HCT116 (cell line): ENCODE data around the gene SCGB3A1. TPM values are rescaled to one million over a fixed set of nuclear protein-coding genes. Genes with fewer than 3 reads are reported as not detected.

Experiments
- ATAC-seq: fragments of 200-7000 bp; cut with Tn5 transposase; 2 replicates; pipeline ENCODE4 v1.9.1; 2020; ENCODE audit warnings: mild to moderate bottlenecking, moderate library complexity
- BruUV-seq: library from RNA; stranded (reverse); fragments of 400-500 nt; replicated peaks from 2 replicates; lab custom pipeline; 2021; lab: Mats Ljungman, UMichigan
- CTCF ChIA-PET: fragments of 300-600 bp; sonication (Branson Sonifier 250); formaldehyde crosslinking; loops from one replicate; lab custom pipeline; 2021; ENCODE audit warnings: antibody characterized with exemption; lab: Charles Lee
- POLR2A ChIA-PET: fragments of 300-600, 350-600 bp; sonication (Branson Sonifier 250); formaldehyde crosslinking; loops from one replicate; lab custom pipeline; 2021; ENCODE audit warnings: antibody characterized with exemption; lab: Charles Lee
- RAD21 ChIA-PET, 2 experiments: fragments of 300-600 bp; sonication (Branson Sonifier 250); formaldehyde crosslinking; loops; one replicate each; lab custom pipeline; 2023; ENCODE audit warnings: low total read pairs in 2 of 2; ENCODE audit not compliant: uncharacterized antibody in 2 of 2, unreplicated experiment in 2 of 2, low non-redundant PET in 1 of 2; lab: Charles Lee
- DNase-seq: peaks from one replicate; pipeline ENCODE4 v3.0.0-alpha.2; 2010; ENCODE audit warnings: low read depth, low spot score
- H2AFZ ChIP-seq: fragments of 200-600 bp; shearing (Covaris generic), sonication (generic); 2 replicates; pipeline ENCODE4 v1.6.1; 2017; ENCODE audit warnings: low read depth, mixed run types, mixed read lengths, antibody characterized with exemption, low read length; ENCODE audit not compliant: poor library complexity, severe bottlenecking
- H3K27ac ChIP-seq: 2 replicates; pipeline ENCODE4 v1.5.1; 2012; ENCODE audit warnings: low read depth, low read length
- H3K27me3 ChIP-seq: fragments of 200-600 bp; sonication (generic); 2 replicates; pipeline ENCODE4 v1.6.1; 2016; ENCODE audit warnings: mixed run types, low read length, mixed read lengths; ENCODE audit not compliant: insufficient read depth
- H3K36me3 ChIP-seq, 2 experiments: fragments of 200-500 bp in 1 of 2; fragments of 200-600 bp in 1 of 2; sonication (Bioruptor generic) in 1 of 2; sonication (generic) in 1 of 2; 2 replicates each; pipeline versions ENCODE4 v1.5.1 to v1.6.1; 2014 to 2016; ENCODE audit warnings: low read length in 2 of 2, inconsistent platforms in 1 of 2, mixed read lengths in 1 of 2, mixed run types in 1 of 2; ENCODE audit not compliant: insufficient read depth in 2 of 2, control insufficient read depth in 1 of 2
- H3K4me1 ChIP-seq, 2 experiments: fragments of 200-600 bp in 1 of 2; sonication (generic) in 1 of 2; 2 replicates each; pipeline versions ENCODE4 v1.5.1 to v1.6.1; 2012 to 2017; ENCODE audit warnings: low read length in 2 of 2, inconsistent platforms in 1 of 2, mild to moderate bottlenecking in 1 of 2, mixed read lengths in 1 of 2, mixed run types in 1 of 2, moderate library complexity in 1 of 2; ENCODE audit not compliant: insufficient read depth in 2 of 2, control insufficient read depth in 1 of 2
- H3K4me2 ChIP-seq: fragments of 200-600 bp; sonication (generic); 2 replicates; pipeline ENCODE4 v1.6.1; 2017; ENCODE audit warnings: mixed run types, low read length, mixed read lengths
- H3K4me3 ChIP-seq, 2 experiments: fragments of 200-600 bp in 1 of 2; sonication (generic) in 1 of 2; replicated peaks in 1 of 2; 2 replicates each; pipeline ENCODE4 v1.5.1; 2011 to 2016; ENCODE audit warnings: low read length in 2 of 2, control low read depth in 1 of 2, low read depth in 1 of 2, mild to moderate bottlenecking in 1 of 2, mixed read lengths in 1 of 2, mixed run types in 1 of 2
- H3K79me2 ChIP-seq: fragments of 200-600 bp; sonication (generic); 2 replicates; pipeline ENCODE4 v1.6.1; 2017; ENCODE audit warnings: mild to moderate bottlenecking, mixed run types, low read length, moderate library complexity, mixed read lengths; ENCODE audit not compliant: insufficient read depth
- H3K9ac ChIP-seq: fragments of 200-600 bp; sonication (generic); 2 replicates; pipeline ENCODE4 v1.6.1; 2016; ENCODE audit warnings: low read length, mixed read lengths
- H3K9me2 ChIP-seq: fragments of 200-600 bp; sonication (generic), shearing (Covaris generic); 2 replicates; pipeline ENCODE4 v1.6.1; 2017; ENCODE audit warnings: mixed run types, mild to moderate bottlenecking, moderate library complexity; ENCODE audit not compliant: insufficient read depth
- H3K9me3 ChIP-seq, 2 experiments: fragments of 200-500 bp in 1 of 2; fragments of 200-600 bp in 1 of 2; sonication (Bioruptor generic) in 1 of 2; sonication (generic) in 1 of 2; 2 replicates each; pipeline ENCODE4 v1.6.1; 2014 to 2017; ENCODE audit warnings: low read length in 2 of 2, mixed read lengths in 2 of 2, inconsistent platforms in 1 of 2, low read depth in 1 of 2, mild to moderate bottlenecking in 1 of 2, mixed run types in 1 of 2, moderate library complexity in 1 of 2; ENCODE audit not compliant: control insufficient read depth in 1 of 2, insufficient read depth in 1 of 2
- H4K20me1 ChIP-seq: fragments of 200-600 bp; sonication (generic), shearing (Covaris generic); 2 replicates; pipeline ENCODE4 v1.6.1; 2017; ENCODE audit warnings: mixed run types, mild to moderate bottlenecking, moderate library complexity; ENCODE audit not compliant: insufficient read depth
- ATF3 ChIP-seq: IDR thresholded peaks from 2 replicates; pipeline ENCODE4 v1.6.1; 2012
- CBX3 ChIP-seq: IDR thresholded peaks from 2 replicates; pipeline ENCODE4 v1.6.1; 2012; ENCODE audit warnings: low read depth
- CEBPB ChIP-seq: IDR thresholded peaks from 2 replicates; pipeline ENCODE4 v1.6.1; 2012; ENCODE audit warnings: low read depth
- CTCF ChIP-seq, 3 experiments: fragments of 200-600 bp in 1 of 3; sonication (generic) in 1 of 3; IDR thresholded peaks in 2 of 3; conservative IDR thresholded peaks in 1 of 3; 2 replicates each; pipeline ENCODE4 v1.5.1; 2012 to 2017; ENCODE audit warnings: low read depth in 2 of 3, low read length in 2 of 3, antibody characterized with exemption in 1 of 3, borderline replicate concordance in 1 of 3, control low read depth in 1 of 3, mild to moderate bottlenecking in 1 of 3, mixed read lengths in 1 of 3, mixed run types in 1 of 3, moderate library complexity in 1 of 3; ENCODE audit not compliant: insufficient read depth in 1 of 3
- EGR1 ChIP-seq: IDR thresholded peaks from 2 replicates; pipeline ENCODE4 v1.6.1; 2012; ENCODE audit warnings: low read depth
- ELF1 ChIP-seq: IDR thresholded peaks from 2 replicates; pipeline ENCODE4 v1.6.1; 2012; ENCODE audit warnings: low read depth, borderline replicate concordance
- EZH2 ChIP-seq: fragments of 200-600 bp; sonication (generic); IDR thresholded peaks from 2 replicates; pipeline ENCODE4 v1.6.1; 2017; ENCODE audit warnings: antibody characterized with exemption, mixed run types
- EZH2phosphoT487 ChIP-seq: fragments of 200-600 bp; IDR thresholded peaks from 2 replicates; pipeline ENCODE4 v1.6.1; 2018; ENCODE audit warnings: antibody characterized with exemption, borderline replicate concordance
- JUND ChIP-seq: IDR thresholded peaks from 2 replicates; pipeline ENCODE4 v1.6.1; 2012
- MAX ChIP-seq: IDR thresholded peaks from 2 replicates; pipeline ENCODE4 v1.6.1; 2012
- POLR2A ChIP-seq: IDR thresholded peaks from 2 replicates; pipeline ENCODE4 v1.7.0; 2011; ENCODE audit warnings: borderline replicate concordance; ENCODE audit not compliant: insufficient read depth, insufficient read length; ENCODE audit errors: extremely low read depth
- POLR2AphosphoS5 ChIP-seq: IDR thresholded peaks from 2 replicates; pipeline ENCODE4 v1.6.1; 2011; ENCODE audit warnings: mild to moderate bottlenecking, low read depth, low read length, moderate library complexity
- RAD21 ChIP-seq: IDR thresholded peaks from 2 replicates; pipeline ENCODE4 v1.6.1; 2012; ENCODE audit warnings: low read depth, mild to moderate bottlenecking
- SP1 ChIP-seq: IDR thresholded peaks from 2 replicates; pipeline ENCODE4 v1.6.1; 2012; ENCODE audit warnings: low read depth
- SRF ChIP-seq: IDR thresholded peaks from 2 replicates; pipeline ENCODE4 v1.6.1; 2012; ENCODE audit warnings: low read depth
- TCF7L2 ChIP-seq: IDR thresholded peaks from 2 replicates; pipeline ENCODE4 v1.7.0; 2011; ENCODE audit warnings: borderline replicate concordance, inconsistent platforms; ENCODE audit not compliant: insufficient read depth, insufficient read length; ENCODE audit errors: extremely low read depth
- YY1 ChIP-seq: IDR thresholded peaks from 2 replicates; pipeline ENCODE4 v1.6.1; 2011; ENCODE audit warnings: low read length, low read depth, moderate library complexity, mild to moderate bottlenecking; ENCODE audit not compliant: insufficient replicate concordance; ENCODE audit errors: extremely low read depth
- ZFX ChIP-seq: fragments of 450-650 bp; IDR thresholded peaks from 2 replicates; pipeline ENCODE4 v1.6.1; 2017
- ZNF274 ChIP-seq: fragments of 200-500 bp; sonication (Bioruptor generic); IDR thresholded peaks from 2 replicates; pipeline ENCODE4 v1.6.1; 2014; ENCODE audit warnings: mild to moderate bottlenecking, low read depth, low read length, inconsistent platforms
- intact Hi-C: fragments of 100-400 bp; cut with micrococcal nuclease; formaldehyde crosslinking; loops from 2 replicates; pipeline ENCODE4 v1.10.0; 2022
- total RNA-seq: library from RNA; stranded (reverse); gene quantifications from one replicate; pipeline ENCODE4 v1.2.1, GENCODE V29; 2021; ENCODE audit not compliant: unreplicated experiment
- TF ChIP-seq, protein P1 (sequence below): IDR thresholded peaks from 2 replicates; pipeline ENCODE4 v1.6.1; 2012; ENCODE audit warnings: low read depth

The SCGB3A1 gene
- total RNA-seq, 1 experiment from 2014 or later, result not detected

- Histone ChIP-seq H3K27ac (no peak overlapping the region), H4K20me1 (no peaks in the 10 kb centered on the region), H3K79me2 (no peaks in the 10 kb centered on the region), H3K9ac (no peak overlapping the region), H2AFZ (no peak overlapping the region), H3K4me1 (no peaks in the 10 kb centered on the region), H3K36me3 (no peaks in the 10 kb centered on the region), H3K4me3 (no peak overlapping the region), H3K4me2 (no peak overlapping the region), H3K27me3 (no peaks in the 10 kb centered on the region), H3K9me2 (no peaks in the 10 kb centered on the region), H3K9me3 (no peaks in the 10 kb centered on the region)
- BruUV-seq, result no TSS peak
- RAD21 ChIA-PET, result no interaction called here
- CTCF ChIA-PET, result no interaction called here
- DNase-seq, result no peak
- intact Hi-C loops, result no loop called here
- TF ChIP-seq EZH2 (no peak), ATF3 (no peak), JUND (no peak), ZFX (no peak), SRF (no peak), EGR1 (no peak), EZH2phosphoT487 (no peak), YY1 (no peak), CBX3 (no peak), ELF1 (no peak), POLR2AphosphoS5 (no peak), RAD21 (no peak), POLR2A (no peak), ZNF274 (no peak), MAX (no peak), TCF7L2 (no peak), CEBPB (no peak), SP1 (no peak), CTCF (IDR thresholded peaks at IDR 0.05 in 2 of 3, conservative IDR thresholded peaks at IDR 0.05 in 1 of 3; ENCODE audit: borderline replicate concordance in 1 of 3, insufficient read depth in 1 of 3, low read depth in 2 of 3, low read length in 2 of 3) (no peak)
- TF ChIP-seq, protein P1, sequence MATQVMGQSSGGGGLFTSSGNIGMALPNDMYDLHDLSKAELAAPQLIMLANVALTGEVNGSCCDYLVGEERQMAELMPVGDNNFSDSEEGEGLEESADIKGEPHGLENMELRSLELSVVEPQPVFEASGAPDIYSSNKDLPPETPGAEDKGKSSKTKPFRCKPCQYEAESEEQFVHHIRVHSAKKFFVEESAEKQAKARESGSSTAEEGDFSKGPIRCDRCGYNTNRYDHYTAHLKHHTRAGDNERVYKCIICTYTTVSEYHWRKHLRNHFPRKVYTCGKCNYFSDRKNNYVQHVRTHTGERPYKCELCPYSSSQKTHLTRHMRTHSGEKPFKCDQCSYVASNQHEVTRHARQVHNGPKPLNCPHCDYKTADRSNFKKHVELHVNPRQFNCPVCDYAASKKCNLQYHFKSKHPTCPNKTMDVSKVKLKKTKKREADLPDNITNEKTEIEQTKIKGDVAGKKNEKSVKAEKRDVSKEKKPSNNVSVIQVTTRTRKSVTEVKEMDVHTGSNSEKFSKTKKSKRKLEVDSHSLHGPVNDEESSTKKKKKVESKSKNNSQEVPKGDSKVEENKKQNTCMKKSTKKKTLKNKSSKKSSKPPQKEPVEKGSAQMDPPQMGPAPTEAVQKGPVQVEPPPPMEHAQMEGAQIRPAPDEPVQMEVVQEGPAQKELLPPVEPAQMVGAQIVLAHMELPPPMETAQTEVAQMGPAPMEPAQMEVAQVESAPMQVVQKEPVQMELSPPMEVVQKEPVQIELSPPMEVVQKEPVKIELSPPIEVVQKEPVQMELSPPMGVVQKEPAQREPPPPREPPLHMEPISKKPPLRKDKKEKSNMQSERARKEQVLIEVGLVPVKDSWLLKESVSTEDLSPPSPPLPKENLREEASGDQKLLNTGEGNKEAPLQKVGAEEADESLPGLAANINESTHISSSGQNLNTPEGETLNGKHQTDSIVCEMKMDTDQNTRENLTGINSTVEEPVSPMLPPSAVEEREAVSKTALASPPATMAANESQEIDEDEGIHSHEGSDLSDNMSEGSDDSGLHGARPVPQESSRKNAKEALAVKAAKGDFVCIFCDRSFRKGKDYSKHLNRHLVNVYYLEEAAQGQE, result no peak
- POLR2A ChIA-PET, result no interaction called here
- ATAC-seq, result no peak
Measured at GRCh38 chr5:180625791-180626660, 34.7 kb upstream of the SCGB3A1 start.
